ENCODE measurements around the gene ADAMTSL1.

Gene ADAMTSL1

GRCh38 chr9:18705796-18706392 lies 231.9 kb downstream of the ADAMTSL1 start (continued):
- TF ChIP-seq PRDM10 (tag by site-specific recombination; IDR thresholded peaks at IDR 0.05) = no peak
- no peak for TF ChIP-seq ZNF302 (tag by site-specific recombination; IDR thresholded peaks at IDR 0.05; ENCODE audit: low read depth)
- no peak for TF ChIP-seq ZNF138 (tag by site-specific recombination; IDR thresholded peaks at IDR 0.05; ENCODE audit: borderline replicate concordance)
- TF ChIP-seq ZNF214 (tag by site-specific recombination; IDR thresholded peaks at IDR 0.05; ENCODE audit: borderline replicate concordance) = no peak
- no peak for TF ChIP-seq ZNF843 (tag by site-specific recombination; IDR thresholded peaks at IDR 0.05)
- TF ChIP-seq ZNF621 (tag by site-specific recombination; IDR thresholded peaks at IDR 0.05) = no peak

- TF ChIP-seq ZNF202 (tag by site-specific recombination; IDR thresholded peaks at IDR 0.05; ENCODE audit: borderline replicate concordance) = no peak
- TF ChIP-seq ZNF521 (tag by site-specific recombination; IDR thresholded peaks at IDR 0.05) = no peak
- ChIA-PET CTCF (interaction anchor here (0.7 kb wide), 1 partner anchor 263 kb away, joined by 3 read pairs; no protein-coding TSS in a partner anchor), POLR2A (no interaction called here)
These were observed 232.7 kb downstream of the ADAMTSL1 start for GRCh38 chr9:18706648-18707047.

GRCh38 chr9:18707061-18707461 lies 233.1 kb downstream of the ADAMTSL1 start:
- Histone ChIP-seq H3K4me3 (ENCODE audit: low read depth, low read length) (no peak overlapping the region), H3K4me1 (ENCODE audit: control insufficient read depth, insufficient read depth, low read length) (0 out of 2 replicates have a peak, but pooled peaks cover 2% of the 10 kb centered on the region), H3K36me3 (ENCODE audit: control insufficient read depth in 2 of 2, insufficient read depth in 1 of 2, low read length in 2 of 2) (no peaks in the 10 kb centered on the region), H3K9me3 (ENCODE audit: control insufficient read depth, insufficient read depth, low read depth, low read length) (no peaks in the 10 kb centered on the region), H3K27ac (ENCODE audit: extremely low read depth, low read depth, low read length) (no peak overlapping the region)
- no peak for TF ChIP-seq ZSCAN30 (tag by site-specific recombination; IDR thresholded peaks at IDR 0.05)
- TF ChIP-seq ZNF558 (tag by site-specific recombination; IDR thresholded peaks at IDR 0.05) = no peak
- TF ChIP-seq ZNF501 (tag by site-specific recombination; IDR thresholded peaks at IDR 0.05) = no peak
- TF ChIP-seq ZNF776 (tag by site-specific recombination; IDR thresholded peaks at IDR 0.05; ENCODE audit: borderline replicate concordance) = no peak
- TF ChIP-seq ZNF768 (tag by site-specific recombination; IDR thresholded peaks at IDR 0.05) = no peak
- no peak for TF ChIP-seq YY2 (tag by site-specific recombination; IDR thresholded peaks at IDR 0.05)
- TF ChIP-seq HOXA7 (CRISPR knock-in tag; IDR thresholded peaks at IDR 0.05; ENCODE audit: borderline replicate concordance) = no peak
- TF ChIP-seq ZNF707 (tag by site-specific recombination; IDR thresholded peaks at IDR 0.05) = no peak
- TF ChIP-seq ZNF514 (tag by site-specific recombination; IDR thresholded peaks at IDR 0.05) = no peak
- TF ChIP-seq ZNF114 (tag by site-specific recombination; IDR thresholded peaks at IDR 0.05) = no peak
- POLR2A ChIA-PET = no interaction called here
- CTCF ChIA-PET = interaction anchor here (0.7 kb wide), 1 partner anchor 264 kb away, joined by 3 read pairs; no protein-coding TSS in a partner anchor

More at GRCh38 chr9:18706648-18707047, 232.7 kb downstream of the ADAMTSL1 start:
- no peaks in the 10 kb centered on the region for H3K9me3 ChIP-seq (ENCODE audit: control insufficient read depth, insufficient read depth, low read depth, low read length)
- H3K36me3 ChIP-seq (ENCODE audit: control insufficient read depth in 2 of 2, insufficient read depth in 1 of 2, low read length in 2 of 2) = no peaks in the 10 kb centered on the region
- no peak overlapping the region for H3K4me3 ChIP-seq (ENCODE audit: low read depth, low read length)
- 0 out of 2 replicates have a peak, but pooled peaks cover 2% of the 10 kb centered on the region for H3K4me1 ChIP-seq (ENCODE audit: control insufficient read depth, insufficient read depth, low read length)
- no peak overlapping the region for H3K27ac ChIP-seq (ENCODE audit: extremely low read depth, low read depth, low read length)
